SIG-M5 treated with dmso at 0.1 percent for 504 hours (cell line): ENCODE results near the gene NETO2.
A peak's percentile ranks its signal among the peaks of the same experiment; 100 is the strongest.

Source experiments
- DNase-seq: peaks from one replicate; lab custom pipeline; 2025; ENCODE audit not compliant: unreplicated experiment; lab: John Stamatoyannopoulos, UW

NETO2 gene

DNA sequence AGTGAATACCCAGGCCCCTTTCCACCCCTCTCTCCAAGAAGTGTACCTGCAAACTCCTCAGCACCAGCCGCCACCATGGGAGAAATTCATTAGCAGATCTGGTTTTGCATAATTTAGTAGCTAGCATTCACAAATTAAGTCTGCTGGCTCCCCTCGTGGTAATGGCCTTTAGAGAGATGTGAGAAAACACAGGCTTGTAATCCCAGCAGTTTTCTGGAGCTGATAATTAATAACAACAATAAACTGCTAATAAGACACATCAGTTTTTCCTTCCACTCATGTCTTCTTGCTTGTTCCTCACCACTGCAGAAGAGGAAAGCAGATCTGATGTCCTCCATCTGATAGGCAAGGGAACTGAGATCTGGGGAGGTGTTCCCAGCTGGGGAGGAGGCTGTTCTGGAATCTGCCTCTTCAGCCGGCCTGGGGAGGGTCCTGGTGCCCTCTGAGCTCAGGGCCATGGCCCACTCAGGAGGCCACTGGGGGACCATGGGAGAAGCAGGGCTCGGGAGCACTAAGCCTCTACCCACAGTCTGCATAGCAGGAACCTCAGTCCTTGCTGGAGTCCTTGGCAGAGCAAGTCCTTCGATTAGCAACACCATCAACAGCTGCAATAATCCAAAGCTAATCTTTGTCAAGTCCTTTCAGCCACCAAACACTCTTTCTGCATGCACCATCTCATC, 96.1 kb downstream of the NETO2 start:
- DNase-seq = no peak

DNA sequence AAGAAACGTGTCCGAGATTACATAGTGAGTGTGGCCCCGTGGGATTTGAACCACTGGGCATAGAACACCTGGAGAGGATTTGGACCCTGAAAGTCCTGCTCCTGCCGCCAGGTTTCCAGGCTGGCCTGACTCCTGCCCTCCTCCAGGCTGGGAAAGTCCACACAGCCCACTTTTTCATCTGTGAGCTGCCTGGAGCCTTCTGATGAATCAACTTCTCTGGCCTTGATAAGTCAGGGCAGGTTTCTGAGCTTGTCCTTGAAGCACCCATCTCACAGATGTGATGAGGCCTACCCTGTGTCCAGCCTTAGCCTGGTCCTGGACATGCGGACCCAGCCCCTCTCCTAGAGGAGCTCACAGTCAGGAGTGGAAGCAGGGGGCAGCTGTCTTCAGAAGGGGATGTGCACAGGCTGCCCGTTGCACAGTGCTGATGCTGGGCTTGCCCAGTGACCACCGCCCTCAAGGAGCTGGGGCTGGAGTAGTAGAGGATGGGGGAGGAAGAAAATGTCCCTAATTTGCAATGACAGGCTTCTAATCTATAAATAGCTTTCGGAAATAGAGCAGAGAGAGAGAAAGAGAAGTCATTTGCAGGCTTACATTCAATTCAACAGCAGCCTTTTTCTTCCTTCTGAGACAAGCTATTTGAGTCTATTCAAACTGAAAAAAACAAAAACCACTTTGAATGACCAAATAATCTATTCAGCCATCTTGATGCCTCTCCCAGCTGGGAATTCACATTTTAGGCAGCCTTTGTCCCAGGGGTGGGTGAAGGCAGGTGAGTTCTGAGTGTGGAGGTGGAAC, 96.8 kb downstream of the NETO2 start:
- no peak for DNase-seq

DNA sequence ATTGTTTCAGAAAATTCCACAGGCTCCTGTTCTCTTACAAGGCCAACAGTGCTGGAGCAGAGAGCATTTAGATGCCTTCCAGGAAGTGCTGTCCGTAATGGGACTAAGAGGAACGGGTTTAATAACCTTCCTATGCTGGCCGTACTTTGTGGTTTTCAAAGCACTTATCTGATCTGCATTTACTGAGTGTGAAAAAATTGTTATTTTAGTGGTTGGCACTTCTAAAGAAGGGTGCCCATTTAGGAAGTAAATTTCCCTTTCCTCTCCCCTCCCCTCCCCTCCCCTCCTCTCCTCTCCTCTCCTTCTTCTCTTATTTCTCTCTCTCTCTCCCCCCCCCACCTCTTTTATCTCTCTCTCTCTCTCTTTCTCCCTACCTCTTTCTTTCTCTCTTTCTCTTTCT, 98.3 kb downstream of the NETO2 start:
- no peak for DNase-seq

DNA sequence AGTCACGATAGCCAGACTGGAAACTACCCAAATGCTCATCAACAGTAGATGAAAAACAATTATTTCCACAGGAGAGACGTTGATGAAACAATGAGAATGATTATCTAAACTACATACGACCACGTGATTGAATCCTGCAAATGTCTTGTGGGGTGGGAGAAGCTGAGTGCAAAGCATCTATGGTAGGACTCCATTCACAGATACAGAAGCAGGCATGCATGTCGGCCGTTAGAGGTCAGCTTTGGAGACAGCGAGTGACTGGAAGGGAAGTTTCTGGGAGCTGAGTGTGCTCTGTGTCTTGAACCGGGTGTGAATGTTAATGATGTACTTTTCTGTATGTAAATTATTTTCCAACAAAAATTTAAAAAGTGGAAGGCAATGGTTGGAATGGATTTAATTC, 98.7 kb downstream of the NETO2 start:
- DNase-seq = peak; percentile 6

DNA sequence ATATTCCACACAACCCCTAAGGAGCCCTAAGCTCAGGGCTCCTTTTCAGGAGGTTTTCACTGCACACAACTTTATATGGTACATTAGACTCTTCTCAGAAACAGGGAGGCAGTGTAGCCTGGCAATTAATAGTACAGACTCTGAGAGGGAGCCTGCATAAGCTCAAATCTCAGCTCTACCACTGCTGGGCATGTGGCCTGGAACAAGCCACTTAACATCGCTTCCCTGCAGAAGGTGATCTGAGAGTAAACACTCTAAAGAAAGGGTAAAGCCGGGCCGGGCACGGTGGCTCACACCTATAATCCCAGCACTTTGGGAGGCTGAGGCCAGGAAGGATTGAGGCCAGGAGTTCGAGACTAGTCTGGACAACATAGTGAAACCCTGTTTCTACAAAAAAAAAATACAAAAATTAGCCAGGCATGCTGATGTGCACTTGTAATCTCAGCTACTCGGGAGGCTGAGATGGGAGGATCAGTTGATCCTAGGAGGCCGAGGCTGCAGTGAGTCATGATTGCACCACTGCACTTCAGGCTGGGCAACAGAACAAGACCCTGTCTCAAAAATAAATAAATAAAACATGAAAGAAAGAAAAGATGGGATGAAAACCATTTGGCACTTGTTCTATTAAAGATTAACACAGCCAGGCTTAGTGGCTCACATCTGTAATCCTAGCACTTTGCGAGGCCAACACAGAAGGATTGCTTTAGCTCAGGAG, 99.6 kb downstream of the NETO2 start:
- DNase-seq = no peak

DNA sequence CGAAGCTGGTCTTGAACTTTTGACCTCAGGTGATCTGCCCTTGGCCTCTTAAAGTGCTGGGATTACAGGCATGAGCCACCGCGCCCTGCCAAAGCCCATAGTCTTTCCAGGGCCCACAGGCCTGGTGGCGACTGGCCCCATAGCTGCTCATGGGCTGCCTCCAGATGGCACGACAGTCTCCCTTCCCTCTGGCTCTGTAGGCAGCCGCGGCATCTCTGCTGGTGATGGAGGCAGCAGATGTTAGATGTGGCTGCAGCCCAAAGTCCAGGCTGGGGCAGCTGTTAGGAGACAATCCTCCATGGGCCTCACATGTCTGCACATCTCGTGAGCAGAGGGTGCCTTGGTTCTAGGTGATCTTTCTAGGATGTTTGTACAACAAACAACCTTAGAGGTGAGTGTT, 100.5 kb downstream of the NETO2 start:
- DNase-seq = no peak

DNA sequence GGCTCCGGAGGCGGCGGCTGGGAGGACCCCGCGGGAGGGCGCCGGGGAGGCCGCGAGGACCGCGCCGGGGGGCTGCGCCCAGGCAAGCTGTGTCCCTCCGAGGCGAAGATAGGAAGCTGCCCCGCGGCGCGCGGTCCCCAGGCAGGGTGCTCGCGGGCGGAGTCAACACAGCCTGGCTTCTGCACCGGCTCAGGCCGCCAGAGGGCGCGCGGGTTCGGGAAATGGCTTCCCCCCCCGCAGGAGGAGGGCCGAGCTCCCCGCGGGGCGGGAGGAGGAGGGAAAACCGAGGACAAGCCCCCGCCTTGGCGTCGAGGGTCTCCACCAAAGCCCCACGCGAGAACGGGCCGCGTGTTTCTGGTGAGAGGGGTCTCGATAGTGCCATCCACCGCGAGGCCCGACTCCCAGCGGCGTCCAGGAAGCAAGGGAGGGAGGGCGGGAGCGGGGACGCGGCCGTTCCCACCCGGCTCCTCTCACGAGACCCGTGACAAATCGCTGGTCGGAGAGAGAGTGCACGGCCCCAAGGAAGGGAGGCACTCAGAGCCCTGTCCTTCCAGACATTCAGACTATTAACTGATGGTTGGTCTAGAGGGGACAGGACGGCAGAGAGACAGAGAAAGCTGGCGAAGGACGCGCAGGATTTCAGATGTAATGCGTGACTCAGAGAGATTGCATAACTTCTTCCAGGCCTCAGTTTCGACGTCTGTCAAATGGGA, 105.8 kb downstream of the NETO2 start:
- peak; percentile 66 for DNase-seq

DNA sequence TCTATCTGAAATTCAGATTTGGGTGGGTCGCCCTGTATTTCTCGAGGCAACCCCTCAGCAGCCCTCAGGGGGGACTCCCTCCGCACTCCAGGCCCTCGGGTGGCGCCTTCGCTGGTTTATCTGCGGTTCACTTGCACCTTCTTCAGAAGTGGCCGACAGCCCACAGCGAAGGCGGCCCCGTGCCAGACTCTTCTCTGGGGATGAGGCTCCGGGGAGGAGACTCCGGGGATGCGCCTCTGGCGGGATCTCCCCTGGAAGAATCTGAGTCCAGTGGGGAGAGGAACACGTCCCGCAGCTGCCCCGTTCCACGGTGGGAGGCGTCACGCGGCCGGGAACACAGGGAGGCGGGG, 106.4 kb downstream of the NETO2 start:
- peak; percentile 3 for DNase-seq

DNA sequence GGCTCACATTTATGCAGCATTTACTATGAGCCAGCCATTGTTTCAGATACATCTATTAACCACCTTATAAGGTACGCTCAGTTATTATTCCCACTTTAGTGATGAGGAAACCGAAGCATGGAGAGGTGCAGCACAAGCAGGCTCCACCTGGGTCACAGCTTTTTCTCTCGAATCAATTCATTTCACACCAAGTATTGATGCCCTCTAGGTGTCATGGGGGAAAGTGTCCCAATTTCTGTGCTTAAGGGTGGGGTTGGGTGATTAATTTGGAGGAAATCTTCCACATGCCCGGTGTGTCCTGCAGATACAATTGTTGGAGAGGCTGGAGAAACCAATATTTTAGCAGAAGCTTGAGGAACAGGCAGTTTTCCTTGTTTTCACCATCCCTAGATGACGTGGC, 107.5 kb downstream of the NETO2 start:
- DNase-seq = no peak

DNA sequence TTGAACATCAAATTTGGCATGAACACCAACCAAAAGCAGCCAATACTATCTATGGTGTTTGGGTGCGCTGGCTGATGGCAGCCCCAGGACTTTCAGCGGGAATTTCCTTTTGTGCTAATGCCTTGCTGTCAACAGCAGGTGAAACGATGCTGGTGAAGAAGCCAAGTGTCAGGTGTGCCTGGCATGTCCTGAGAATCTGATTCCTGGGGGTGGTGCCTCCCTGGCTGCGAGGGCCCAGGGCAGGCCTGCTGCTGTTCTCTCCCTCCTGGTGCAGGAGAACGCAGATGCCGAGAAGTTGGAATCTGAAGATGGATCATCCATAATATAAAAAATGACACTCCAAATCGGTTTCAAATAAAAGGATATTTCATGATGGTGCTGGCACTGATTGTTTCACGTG, 108.3 kb downstream of the NETO2 start:
- no peak for DNase-seq

DNA sequence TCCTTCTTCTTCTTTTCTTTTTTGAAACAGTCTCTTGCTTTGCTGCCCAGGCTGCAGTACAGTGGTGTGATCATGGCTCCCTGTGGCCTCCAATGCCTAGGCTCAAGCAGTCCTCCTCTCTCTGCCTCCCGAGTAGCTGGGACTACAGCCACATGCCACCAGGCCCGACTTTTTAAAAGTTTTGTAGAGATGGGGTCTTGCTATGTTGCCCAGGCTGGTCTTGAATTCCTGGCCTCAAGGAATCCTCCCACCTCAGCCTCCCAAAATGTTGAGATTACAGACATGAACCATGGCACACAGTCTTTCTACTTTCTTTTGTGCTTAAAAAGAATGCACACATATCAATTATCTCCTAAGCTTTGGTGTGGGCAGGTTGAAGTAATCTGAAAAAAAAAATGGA, 109.3 kb downstream of the NETO2 start:
- no peak for DNase-seq

DNA sequence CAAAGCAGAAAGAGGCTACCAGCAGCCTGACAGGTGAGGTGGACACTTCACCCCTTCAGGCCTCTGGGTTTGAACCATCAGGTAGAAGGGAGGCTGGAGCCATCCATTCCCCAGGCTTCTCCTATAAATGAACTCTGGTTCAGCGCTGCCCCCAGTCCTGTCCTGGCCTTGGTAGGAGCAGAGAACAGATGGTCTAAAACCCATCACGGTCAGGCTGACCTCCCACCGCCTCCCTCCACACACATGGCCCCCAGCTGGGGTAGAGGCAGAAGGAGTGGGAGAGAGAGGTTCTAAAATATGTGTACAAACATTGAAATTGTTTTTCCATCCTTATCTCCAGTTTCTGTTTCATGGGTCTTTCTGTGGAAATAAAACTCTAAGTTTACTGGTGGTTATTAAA, 110.6 kb downstream of the NETO2 start:
- no peak for DNase-seq

DNA sequence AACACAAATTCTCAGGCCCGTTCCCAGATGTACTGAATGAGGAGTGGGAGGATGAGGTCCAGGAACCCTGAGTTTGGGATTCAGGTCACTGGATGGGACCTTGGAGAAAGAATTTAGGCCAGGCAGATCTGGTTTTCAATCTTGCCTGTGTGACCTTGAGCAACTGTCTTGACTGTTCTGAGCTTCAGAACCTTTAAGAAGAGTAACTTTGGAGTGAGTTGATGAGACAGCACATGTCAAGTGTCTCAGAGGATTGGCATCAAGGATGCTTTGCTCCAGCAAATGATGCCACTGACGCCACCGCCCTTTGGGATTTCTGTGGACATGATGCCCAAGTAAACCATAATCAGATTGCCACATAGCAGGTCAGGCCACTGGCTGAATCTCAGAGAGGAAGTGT, 114.0 kb downstream of the NETO2 start:
- DNase-seq = no peak

DNA sequence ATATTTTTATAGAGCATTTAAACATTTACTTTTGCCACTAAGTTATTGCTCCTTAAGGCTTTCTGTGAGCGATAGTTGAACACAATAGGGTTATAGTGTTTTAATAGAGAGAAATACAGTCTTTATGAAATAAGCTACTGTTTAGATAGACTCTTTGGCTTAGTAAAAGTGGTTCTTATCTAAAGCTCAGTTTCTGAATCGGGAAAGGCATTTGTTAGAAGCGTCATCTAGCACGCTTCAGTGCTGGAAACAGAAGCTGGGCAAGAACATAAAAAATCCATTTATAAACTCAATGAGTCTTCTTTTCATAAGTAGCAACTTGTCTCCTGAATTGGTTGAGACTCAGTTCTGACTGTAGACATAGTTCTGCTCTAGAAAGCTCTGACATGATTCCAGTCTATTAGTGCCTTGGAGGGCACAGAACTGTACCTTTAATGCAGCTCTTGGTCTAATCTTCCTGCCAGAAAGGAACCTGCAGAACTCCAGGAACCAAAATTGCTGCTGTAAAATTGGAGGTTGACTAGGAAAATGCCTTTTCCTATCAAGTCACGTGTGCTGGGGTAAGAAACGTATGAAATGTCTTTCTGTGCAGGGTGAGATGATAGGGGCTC, 114.9 kb downstream of the NETO2 start:
- no peak for DNase-seq
